ENCODE data around the gene KLHL33.

KLHL33 gene, protein sequence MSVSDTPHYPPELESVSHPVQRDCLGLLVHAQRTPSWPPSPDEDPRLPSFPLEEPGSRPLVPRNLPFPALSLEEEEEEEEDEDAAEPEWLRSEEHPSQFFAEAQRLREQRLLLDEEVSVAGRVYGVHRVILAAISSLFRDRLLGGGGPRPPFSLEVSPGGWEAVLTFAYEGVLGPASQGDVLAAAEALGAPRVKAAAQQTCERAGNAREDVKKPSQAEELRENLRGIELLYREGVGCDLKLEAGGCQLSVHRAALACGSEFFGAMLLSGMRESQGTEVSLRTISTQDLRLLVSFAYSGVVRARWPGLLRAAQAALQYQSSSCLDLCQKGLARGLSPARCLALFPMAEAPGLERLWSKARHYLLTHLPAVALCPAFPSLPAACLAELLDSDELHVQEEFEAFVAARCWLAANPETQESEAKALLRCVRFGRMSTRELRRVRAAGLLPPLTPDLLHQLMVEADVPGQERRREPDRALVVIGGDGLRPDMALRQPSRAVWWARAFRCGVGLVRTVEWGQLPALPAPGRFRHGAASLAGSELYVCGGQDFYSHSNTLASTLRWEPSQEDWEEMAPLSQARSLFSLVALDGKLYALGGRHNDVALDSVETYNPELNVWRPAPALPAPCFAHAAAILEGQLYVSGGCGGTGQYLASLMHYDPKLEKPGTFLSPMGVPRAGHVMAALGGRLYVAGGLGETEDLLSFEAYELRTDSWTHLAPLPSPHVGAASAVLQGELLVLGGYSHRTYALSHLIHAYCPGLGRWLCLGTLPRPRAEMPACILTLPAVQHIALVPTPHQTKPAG

DNA sequence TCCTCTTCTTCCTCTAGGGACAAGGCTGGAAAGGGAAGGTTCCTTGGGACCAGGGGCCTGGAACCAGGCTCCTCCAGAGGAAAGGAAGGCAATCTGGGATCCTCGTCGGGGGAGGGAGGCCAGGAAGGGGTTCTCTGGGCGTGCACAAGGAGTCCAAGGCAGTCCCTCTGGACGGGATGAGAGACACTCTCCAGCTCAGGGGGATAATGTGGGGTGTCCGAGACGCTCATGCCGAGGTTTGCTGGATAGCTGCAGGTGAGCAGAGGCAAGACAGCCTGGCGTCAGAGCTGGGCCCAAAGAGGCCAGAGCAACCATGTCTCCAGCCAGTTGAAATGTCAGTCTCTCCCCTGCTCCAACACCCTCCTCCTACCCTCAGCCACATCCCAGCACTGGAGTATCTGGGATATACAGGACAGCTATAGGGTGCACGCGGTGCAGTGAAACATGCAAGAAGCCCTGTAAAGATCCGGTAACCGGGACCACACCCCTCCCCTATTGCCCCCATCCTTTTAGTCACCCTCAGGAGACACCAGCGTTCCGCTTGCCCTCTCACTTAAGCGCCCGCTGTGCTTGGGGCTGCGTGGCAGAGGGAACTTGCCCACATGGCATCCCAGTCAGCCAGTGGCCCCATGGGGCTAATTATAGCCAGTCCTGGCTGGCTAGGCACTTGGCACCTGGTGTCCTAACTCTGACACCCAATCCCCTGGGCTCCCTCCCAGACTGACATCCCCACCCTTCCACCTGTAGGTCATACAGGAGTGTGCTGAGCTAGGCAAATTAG lies at the start of gene KLHL33:
KLHL33 (minus strand) TSS at position 585 of the 781 bp plus-strand sequence; CDS start at position 230, 355 bp downstream.
- Histone ChIP-seq H3K27me3 (ENCODE audit: insufficient read depth, insufficient read length) (no peaks in the 10 kb centered on the region), H3K4me3 (ENCODE audit: insufficient read length, low read depth) (no peak within 1 kb of the TSS), H3K9ac (ENCODE audit: insufficient read length, low read depth) (no peak within 1 kb of the TSS), H3K36me3 (ENCODE audit: insufficient read depth, insufficient read length, low read length) (no peaks in the 10 kb centered on the region), H3K4me1 (ENCODE audit: insufficient read depth, insufficient read length) (no peaks in the 10 kb centered on the region), H3K9me3 (ENCODE audit: insufficient read depth, low read length) (no peaks in the 10 kb centered on the region)
- no peak for TF ChIP-seq ZNF274 (IDR thresholded peaks at IDR 0.05; ENCODE audit: low read depth, low read length)
- TF ChIP-seq SUZ12 (IDR thresholded peaks at IDR 0.05; ENCODE audit: extremely low read depth, insufficient read depth, insufficient read length): no peak
- no peak for TF ChIP-seq YY1 (IDR thresholded peaks at IDR 0.05; ENCODE audit: insufficient read depth, insufficient read length)
- no peak for DNase-seq (ENCODE audit: low read depth, low spot score)

DNA sequence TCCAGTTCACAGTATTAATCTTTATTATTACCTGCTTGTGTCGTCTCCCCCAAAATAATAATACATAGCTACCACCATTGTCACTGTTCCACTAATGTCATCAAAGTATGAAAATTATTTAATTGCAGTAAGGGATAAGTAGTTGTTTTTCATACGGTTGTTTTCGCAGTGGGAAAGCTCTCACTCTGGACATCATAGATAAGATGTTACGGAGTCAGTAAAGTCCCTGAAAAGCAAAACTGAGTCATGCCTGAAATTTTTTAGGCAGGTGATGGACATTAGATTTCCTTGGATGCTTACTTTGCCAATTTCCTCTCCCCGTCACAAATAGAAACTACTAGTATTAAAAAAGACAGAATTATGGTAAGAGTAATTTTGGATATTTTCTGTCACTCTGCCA lies 46.4 kb upstream of the KLHL33 start:
- H3K27me3 ChIP-seq (ENCODE audit: insufficient read depth, insufficient read length): no peaks in the 10 kb centered on the region
- no peak for DNase-seq (ENCODE audit: low read depth, low spot score)
- peaks cover 1% of the 10 kb centered on the region for H3K4me1 ChIP-seq (ENCODE audit: insufficient read depth, insufficient read length)

GRCh38 chr14:20478894-20479293 lies 42.9 kb upstream of the KLHL33 start:
- H3K36me3 ChIP-seq (ENCODE audit: insufficient read depth, insufficient read length, low read length): peaks cover 41% of the 10 kb centered on the region
- no peak overlapping the region for H3K4me3 ChIP-seq (ENCODE audit: insufficient read length, low read depth)
- no peak overlapping the region for H3K9ac ChIP-seq (ENCODE audit: insufficient read length, low read depth)
- TF ChIP-seq SUZ12 (IDR thresholded peaks at IDR 0.05; ENCODE audit: extremely low read depth, insufficient read depth, insufficient read length): no peak
- no peak for TF ChIP-seq ZNF274 (IDR thresholded peaks at IDR 0.05; ENCODE audit: low read depth, low read length)
- TF ChIP-seq YY1 (IDR thresholded peaks at IDR 0.05; ENCODE audit: insufficient read depth, insufficient read length): no peak
- DNase-seq (ENCODE audit: low read depth, low spot score): no peak
- H3K27me3 ChIP-seq (ENCODE audit: insufficient read depth, insufficient read length): no peaks in the 10 kb centered on the region
- no peaks in the 10 kb centered on the region for H3K9me3 ChIP-seq (ENCODE audit: insufficient read depth, low read length)
- H3K4me1 ChIP-seq (ENCODE audit: insufficient read depth, insufficient read length): peaks cover 5% of the 10 kb centered on the region

More for the DNA sequence above, 46.4 kb upstream of the KLHL33 start:
- TF ChIP-seq SUZ12 (IDR thresholded peaks at IDR 0.05; ENCODE audit: extremely low read depth, insufficient read depth, insufficient read length) (no peak), YY1 (IDR thresholded peaks at IDR 0.05; ENCODE audit: insufficient read depth, insufficient read length) (no peak), ZNF274 (IDR thresholded peaks at IDR 0.05; ENCODE audit: low read depth, low read length) (no peak)
- H3K36me3 ChIP-seq (ENCODE audit: insufficient read depth, insufficient read length, low read length): peaks cover 7% of the 10 kb centered on the region
- H3K4me3 ChIP-seq (ENCODE audit: insufficient read length, low read depth): no peak overlapping the region
- H3K9ac ChIP-seq (ENCODE audit: insufficient read length, low read depth): no peak overlapping the region
- H3K9me3 ChIP-seq (ENCODE audit: insufficient read depth, low read length): no peaks in the 10 kb centered on the region

DNA sequence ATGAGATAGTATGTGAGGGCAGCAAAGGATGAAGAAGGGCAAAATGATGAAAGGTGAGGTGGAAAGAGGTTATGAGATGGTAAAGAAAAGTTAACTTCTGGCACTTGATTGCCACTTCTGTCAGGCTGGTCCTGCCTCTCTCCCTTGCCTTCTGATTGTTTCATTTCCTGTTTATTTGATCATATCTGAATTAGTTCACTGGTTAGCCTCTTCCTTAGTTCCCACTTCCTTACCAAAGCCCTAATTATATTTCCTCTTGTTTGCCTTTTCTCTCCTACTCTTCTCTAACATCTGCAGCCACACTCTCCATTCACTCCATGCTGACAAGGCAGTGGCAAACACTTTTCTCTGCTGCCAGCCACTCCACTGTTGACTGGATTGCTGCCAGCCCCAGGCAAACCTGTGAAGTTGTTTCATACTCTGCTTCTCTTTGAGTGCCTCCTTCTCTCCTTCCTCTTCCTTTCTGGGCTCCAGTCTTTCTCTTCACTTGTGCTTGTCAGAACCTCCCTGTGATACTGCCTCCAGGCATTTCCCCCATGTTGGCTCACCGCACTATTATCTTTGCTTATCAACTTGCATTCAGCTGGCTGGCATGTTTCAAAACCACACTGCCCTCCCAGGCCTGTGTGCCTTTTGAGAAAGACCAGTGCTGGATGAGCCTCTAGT lies 41.4 kb upstream of the KLHL33 start:
- no peak overlapping the region for H3K9ac ChIP-seq (ENCODE audit: insufficient read length, low read depth)

GRCh38 chr14:20476776-20477175 lies 40.8 kb upstream of the KLHL33 start:
- no peak for DNase-seq (ENCODE audit: low read depth, low spot score)

More for the DNA sequence above, 41.4 kb upstream of the KLHL33 start:
- TF ChIP-seq YY1 (IDR thresholded peaks at IDR 0.05; ENCODE audit: insufficient read depth, insufficient read length) (no peak), SUZ12 (IDR thresholded peaks at IDR 0.05; ENCODE audit: extremely low read depth, insufficient read depth, insufficient read length) (no peak), ZNF274 (IDR thresholded peaks at IDR 0.05; ENCODE audit: low read depth, low read length) (no peak)
- Histone ChIP-seq H3K9me3 (ENCODE audit: insufficient read depth, low read length) (no peaks in the 10 kb centered on the region), H3K4me3 (ENCODE audit: insufficient read length, low read depth) (no peak overlapping the region), H3K36me3 (ENCODE audit: insufficient read depth, insufficient read length, low read length) (peaks cover 56% of the 10 kb centered on the region), H3K4me1 (ENCODE audit: insufficient read depth, insufficient read length) (peaks cover 5% of the 10 kb centered on the region), H3K27me3 (ENCODE audit: insufficient read depth, insufficient read length) (no peaks in the 10 kb centered on the region)
- DNase-seq (ENCODE audit: low read depth, low spot score): no peak

GRCh38 chr14:20472536-20473169 lies 36.7 kb upstream of the KLHL33 start:
- Histone ChIP-seq H3K4me1 (ENCODE audit: insufficient read depth, insufficient read length) (peaks cover 5% of the 10 kb centered on the region), H3K9me3 (ENCODE audit: insufficient read depth, low read length) (no peaks in the 10 kb centered on the region), H3K27me3 (ENCODE audit: insufficient read depth, insufficient read length) (no peaks in the 10 kb centered on the region), H3K4me3 (ENCODE audit: insufficient read length, low read depth) (no peak overlapping the region), H3K36me3 (ENCODE audit: insufficient read depth, insufficient read length, low read length) (peaks cover 59% of the 10 kb centered on the region), H3K9ac (ENCODE audit: insufficient read length, low read depth) (no peak overlapping the region)
- TF ChIP-seq ZNF274 (IDR thresholded peaks at IDR 0.05; ENCODE audit: low read depth, low read length) (no peak), YY1 (IDR thresholded peaks at IDR 0.05; ENCODE audit: insufficient read depth, insufficient read length) (no peak), SUZ12 (IDR thresholded peaks at IDR 0.05; ENCODE audit: extremely low read depth, insufficient read depth, insufficient read length) (no peak)
- DNase-seq (ENCODE audit: low read depth, low spot score): no peak

More at GRCh38 chr14:20476776-20477175, 40.8 kb upstream of the KLHL33 start:
- TF ChIP-seq YY1 (IDR thresholded peaks at IDR 0.05; ENCODE audit: insufficient read depth, insufficient read length) (no peak), ZNF274 (IDR thresholded peaks at IDR 0.05; ENCODE audit: low read depth, low read length) (no peak)
- no peaks in the 10 kb centered on the region for H3K27me3 ChIP-seq (ENCODE audit: insufficient read depth, insufficient read length)
- H3K4me1 ChIP-seq (ENCODE audit: insufficient read depth, insufficient read length): peaks cover 5% of the 10 kb centered on the region
- H3K4me3 ChIP-seq (ENCODE audit: insufficient read length, low read depth): no peak overlapping the region
- no peak overlapping the region for H3K9ac ChIP-seq (ENCODE audit: insufficient read length, low read depth)
- H3K9me3 ChIP-seq (ENCODE audit: insufficient read depth, low read length): no peaks in the 10 kb centered on the region
- H3K36me3 ChIP-seq (ENCODE audit: insufficient read depth, insufficient read length, low read length): peaks cover 62% of the 10 kb centered on the region
